DMS153 treated with DMSO at 0.1 percent for 48 hours (cell line): ENCODE measurements around the gene AXIN1.
"Not testable (repeated sequence)": the region's sequence is repeated elsewhere in the genome, so short reads cannot be mapped to it uniquely, and the experiment has no call there.

ENCODE experiments used
- DNase-seq: peaks from one replicate; lab custom pipeline; 2025; ENCODE audit not compliant: unreplicated experiment; lab: John Stamatoyannopoulos, UW

AXIN1 gene

GRCh38 chr16:381012-381788, 28.7 kb upstream of the AXIN1 start:
- DNase-seq: no peak

DNA sequence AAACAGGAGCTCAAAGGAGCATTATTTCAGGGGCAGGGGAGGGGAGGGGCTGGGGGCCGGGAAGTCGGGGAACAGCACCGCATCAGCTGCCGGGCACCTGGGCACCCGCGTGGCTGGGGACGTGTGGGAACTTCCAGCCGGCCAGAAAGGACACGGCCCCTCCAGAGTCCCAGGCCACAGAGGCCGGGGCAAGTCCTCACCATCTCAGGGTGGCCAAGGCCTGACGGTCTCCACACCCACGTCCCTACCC, 28.2 kb upstream of the AXIN1 start:
- no peak for DNase-seq

DNA sequence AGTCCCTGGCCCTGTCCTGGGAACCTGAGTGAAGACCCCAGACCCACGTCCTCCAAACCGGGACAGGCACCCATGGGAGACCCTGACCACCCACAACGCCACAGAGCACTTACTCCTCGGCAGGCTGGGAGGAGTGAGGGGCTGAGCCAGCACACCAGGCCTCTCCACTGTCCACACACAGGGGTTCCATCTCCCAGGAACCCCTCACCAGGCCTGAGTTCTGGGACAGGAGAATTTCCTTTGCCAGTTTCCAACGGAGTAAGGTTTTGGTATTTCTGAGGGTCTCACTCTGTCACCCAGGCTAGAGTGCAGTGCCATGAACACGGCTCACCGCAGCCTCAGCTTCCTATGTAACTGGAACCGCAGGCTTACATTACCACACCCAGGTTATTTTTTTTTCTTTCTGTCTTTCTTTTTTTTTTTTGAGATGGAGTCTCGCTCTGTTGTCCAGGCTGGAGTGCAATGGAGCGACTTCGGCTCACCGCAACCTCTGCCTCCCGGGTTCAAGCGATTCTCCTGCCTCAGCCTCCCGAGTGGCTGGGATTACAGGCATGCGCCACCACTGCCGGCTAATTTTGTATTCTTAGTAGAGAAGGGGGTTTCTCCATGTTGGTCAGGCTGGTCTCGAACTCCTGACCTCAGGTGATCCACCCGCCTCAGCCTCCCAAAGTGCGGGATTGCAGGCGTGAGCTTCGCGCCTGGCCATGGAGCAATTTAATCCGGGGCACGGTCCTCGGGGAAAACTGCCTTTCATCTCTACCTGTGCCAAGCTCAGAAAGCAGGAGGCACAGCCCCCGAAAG, 27.6 kb upstream of the AXIN1 start:
- DNase-seq: no peak

DNA sequence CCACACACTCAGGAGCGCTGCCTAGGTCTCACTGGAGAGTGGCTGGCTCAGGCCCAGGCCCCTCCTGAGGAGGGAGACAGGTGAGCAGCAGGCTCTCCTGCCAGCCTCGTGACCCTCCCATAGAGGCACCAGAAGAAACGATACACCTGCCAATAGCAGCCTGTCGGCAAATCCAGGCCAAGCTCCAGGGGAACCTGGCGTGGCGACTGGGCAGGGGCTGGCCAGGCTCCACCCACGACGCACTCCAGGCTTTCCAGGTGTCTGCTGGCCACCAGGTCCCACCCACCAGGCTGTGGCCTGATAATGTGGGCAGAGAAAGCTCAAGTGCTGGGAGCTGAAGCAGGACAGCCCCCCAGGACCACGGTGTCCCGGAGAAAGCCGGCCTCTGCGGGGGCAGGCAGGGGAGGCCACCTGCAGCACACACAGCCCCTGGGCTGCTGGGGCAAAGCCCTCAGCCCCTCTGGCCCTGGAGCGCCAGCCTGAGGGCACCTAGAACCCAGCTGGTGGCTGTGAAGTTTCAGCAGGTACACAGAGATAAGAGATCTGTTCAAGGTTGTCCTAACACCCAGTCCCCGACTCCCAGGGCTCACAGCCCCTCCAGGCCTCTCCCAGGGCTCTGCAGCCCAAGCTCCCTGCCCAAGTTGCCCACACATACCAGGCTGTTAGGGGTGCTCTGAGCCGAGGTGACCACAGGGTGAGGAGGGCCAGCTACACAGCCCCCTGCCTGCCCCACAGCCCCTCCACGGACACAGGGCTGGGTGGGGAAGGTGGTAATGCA, 26.8 kb upstream of the AXIN1 start:
- DNase-seq: peak; percentile 90

GRCh38 chr16:378821-379182, 26.3 kb upstream of the AXIN1 start:
- DNase-seq: no peak

GRCh38 chr16:378113-378820, 25.7 kb upstream of the AXIN1 start:
- DNase-seq: not testable (repeated sequence)

- DNase-seq: no peak
Measured at GRCh38 chr16:377419-377951, 25.0 kb upstream of the AXIN1 start.

DNA sequence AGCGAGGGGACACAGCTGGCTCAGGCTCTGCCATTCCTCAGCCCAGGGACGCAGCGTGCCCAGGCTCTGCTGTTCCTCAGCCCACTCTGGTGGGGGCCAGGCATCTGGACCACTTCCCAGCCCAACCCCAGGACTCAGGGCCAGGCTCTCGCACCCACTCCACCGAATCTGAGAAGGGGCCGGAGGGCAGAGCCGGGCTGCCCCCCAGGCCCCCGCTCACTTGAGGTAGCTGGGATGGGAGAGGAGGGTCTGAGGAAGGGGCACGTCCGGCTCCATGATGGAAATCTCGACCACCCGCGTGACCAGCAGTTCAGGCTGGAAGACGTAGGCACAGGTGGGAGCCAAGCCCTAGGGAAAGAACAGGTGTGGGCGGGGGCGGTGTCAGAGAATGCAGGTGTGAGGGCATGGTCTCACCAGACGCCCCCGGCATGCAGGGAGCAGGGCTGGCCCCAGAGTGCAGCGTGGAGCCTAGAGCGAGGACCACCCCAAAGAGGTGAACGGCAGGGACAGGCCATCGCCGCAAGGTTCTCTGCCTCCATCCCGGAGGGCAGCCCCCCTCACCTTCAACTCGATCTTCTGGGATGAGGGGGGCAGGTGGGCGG, 24.4 kb upstream of the AXIN1 start:
- DNase-seq: no peak

DNA sequence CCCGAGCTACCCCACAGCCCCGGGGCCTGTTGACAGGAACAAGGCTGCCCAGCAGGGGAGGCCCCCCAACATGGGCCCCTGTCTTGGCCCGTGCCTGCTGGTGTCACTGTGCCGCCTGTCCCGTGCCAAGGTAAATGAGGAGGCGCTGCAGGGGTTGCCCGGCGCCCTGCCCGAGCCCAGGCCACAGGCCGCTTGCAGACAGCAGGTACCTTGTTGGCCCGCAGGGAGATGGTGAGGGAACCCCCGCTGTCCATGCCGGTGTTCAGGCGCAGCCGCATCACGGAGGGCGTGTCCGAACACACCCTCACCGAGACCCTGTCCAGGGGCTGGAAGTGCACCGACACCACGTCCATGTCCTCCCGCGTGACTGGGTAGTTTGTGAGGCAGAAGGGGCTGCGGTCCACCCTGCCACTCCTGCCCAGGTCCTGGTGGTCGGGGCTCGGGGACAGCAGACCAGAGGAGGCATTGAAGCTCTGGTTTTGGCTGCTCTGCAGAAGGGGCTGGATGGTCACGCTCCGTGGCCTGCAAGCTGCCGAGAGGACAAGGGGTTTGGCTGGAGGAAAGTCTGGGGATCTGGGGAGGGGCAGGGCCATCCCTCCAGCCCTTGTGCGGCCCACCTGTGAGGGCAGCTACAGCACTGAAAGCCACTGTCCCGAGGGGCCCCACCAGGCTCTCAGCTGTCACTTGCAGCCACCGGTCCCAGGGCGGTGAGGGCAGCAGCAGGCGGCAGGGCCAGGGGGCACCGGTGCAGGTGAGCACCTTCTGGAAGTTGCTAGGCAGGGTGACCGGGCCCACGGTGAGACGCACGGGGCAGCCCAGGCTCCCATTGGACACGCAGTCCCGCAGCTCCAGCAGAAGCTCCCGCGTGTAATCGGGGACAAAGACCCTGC, 23.6 kb upstream of the AXIN1 start:
- no peak for DNase-seq

DNA sequence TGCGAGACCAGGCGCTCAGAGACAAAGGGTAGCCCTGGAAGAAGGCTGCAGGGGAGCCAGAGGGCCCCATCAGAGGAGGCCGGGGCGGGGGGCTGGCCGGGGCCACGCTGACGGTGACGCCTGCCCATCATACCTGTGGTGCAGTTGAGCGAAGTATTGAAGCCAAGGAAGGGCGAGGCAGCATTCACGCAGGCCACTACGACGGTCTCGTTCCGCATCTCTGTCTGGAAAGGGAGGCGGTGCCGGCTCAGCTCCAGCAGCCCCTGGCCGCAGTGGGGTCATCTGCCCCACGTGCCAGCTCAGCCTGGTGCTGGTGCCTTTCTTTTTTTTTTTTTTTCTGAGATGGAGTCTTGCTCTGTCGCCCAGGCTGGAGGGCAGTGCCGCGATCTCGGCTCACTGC, 22.7 kb upstream of the AXIN1 start:
- no peak for DNase-seq

DNA sequence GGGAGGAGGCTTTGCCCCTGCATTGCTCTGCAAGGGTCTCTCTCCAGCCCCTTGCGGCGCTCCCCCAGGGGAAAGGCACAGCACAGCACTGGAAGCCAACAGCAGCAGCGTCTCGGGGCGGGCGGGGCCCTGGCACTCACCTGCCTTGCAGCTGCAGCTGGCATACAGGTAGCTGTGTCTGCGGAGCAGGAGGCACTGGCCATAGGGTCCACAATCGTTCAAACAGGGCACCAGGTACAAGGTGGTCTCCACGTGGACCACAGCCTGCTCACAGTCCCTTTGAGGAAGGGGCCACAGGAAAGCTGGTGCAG, 22.0 kb upstream of the AXIN1 start:
- no peak for DNase-seq

DNA sequence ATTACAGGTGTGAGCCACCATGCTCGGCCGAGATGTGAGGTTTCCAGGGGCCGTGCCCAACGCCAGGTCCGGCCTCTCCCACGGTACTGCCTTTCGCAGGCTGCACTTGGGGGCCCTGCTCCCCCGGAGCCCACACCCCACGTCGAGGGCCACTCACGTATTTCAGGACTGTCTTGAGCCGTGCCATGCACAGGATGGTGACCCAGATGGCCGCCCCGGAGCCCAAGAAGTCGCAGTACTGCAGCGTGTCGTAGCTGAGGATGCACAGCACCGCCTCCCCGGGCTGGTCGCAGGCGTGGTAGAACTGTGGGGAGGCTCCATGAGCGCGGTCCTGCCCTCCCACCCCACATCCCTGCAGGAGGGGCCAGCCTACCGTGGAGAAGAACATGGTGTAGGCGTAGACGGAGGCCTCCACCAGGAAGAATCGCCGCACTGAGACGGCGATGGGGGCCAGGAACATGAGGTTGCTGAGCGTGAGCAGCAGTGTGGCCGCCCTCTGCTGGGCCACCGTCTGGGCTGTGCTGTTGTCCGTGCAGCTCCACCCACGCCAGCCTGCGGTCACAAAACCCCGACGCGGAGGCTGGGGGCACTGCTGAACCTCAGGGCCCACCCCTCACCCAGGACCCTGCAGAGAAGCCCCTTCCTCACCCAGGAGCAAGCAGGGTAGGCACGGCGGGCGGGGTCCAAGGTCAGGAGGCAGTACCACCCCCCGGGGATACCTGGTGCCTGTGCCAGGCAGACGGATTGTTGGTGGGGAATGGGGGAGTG, 21.5 kb upstream of the AXIN1 start:
- no peak for DNase-seq

DNA sequence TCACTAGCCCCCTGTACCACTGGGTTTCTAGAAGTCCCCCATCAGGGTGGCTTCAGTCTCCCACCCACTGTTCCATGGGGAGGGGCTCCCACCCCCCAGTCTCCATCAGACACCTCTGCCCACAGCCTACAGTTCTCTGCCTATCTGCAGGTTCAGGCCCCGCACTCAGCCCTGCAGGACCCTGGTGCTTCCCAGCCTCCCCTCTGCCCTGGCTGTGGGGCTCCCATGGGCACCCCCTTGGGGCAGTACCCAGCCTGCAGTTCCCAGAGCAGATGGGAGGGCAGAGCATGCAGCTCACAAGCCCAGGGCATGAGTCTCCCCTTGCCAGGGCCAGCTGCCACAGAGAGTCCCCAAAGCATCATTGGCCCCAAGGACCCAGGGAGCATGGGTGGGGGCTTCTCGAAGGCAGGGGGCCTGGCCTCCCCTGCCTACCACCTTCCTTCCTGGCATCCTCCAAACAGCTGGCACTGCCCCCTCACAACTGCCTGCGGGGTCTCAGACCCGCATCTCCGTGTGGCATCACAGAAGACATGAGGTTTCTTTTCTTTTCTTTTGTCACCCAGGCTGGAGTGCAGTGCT, 20.6 kb upstream of the AXIN1 start:
- no peak for DNase-seq

- no peak for DNase-seq
Measured at GRCh38 chr16:372302-372983, 19.9 kb upstream of the AXIN1 start.

DNA sequence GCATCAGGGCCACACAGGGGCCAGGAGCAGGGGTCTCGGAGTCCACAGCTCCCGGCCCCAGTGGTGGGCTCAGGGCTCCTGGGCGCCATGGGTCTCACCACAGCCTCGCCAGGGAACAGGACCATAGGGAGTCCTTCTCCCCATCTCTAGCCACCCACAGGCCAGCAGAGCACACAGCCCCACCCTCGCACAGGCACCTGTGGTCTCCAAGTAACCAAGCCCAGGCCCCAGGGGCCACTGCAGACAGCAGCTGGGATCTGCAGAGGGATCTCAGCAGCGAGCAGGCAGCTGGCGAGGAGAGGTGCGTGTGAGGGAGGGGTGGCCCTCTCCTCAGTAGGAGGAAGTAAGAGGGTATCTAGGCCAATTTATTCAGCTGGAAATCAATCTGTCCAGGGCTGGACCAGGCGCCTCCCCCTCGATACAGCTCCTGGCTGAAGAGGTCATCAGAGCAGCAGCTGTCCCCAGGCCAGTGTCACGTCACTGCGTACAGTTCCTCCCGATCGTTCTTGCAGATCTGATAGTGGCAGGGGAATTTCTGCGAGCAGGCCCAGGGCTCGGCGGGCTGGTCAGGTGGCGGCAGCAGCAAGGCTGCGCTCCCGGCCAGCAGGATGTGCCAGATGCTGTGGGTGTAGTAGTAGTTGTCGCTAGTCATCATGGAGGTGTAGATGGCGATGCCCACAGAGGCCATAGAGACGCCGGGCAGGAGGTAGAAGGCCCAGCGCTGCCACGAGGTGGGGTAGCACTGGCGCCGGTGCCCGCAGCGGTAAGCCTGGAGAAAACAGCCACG, 19.2 kb upstream of the AXIN1 start:
- DNase-seq: peak; percentile 42

- DNase-seq: no peak
Measured at GRCh38 chr16:370979-371514, 18.5 kb upstream of the AXIN1 start.

- peak; percentile 81 for DNase-seq
Measured at GRCh38 chr16:370443-370842, 17.9 kb upstream of the AXIN1 start, which contains the start of gene MRPL28. Gene MRPL28 (minus strand): TSS chr16:370538. CDS start chr16:370218, 320 bp downstream.
